HG03039 (cell line): Measurements from ENCODE around the gene SHLD1.

Experiments used
- ATAC-seq: cut with Tn5 transposase; IDR thresholded peaks from one replicate; pipeline ENCODE4 v1.9.1; 2021; ENCODE audit warnings: mild to moderate bottlenecking, moderate library complexity; ENCODE audit not compliant: unreplicated experiment

Gene SHLD1

DNA sequence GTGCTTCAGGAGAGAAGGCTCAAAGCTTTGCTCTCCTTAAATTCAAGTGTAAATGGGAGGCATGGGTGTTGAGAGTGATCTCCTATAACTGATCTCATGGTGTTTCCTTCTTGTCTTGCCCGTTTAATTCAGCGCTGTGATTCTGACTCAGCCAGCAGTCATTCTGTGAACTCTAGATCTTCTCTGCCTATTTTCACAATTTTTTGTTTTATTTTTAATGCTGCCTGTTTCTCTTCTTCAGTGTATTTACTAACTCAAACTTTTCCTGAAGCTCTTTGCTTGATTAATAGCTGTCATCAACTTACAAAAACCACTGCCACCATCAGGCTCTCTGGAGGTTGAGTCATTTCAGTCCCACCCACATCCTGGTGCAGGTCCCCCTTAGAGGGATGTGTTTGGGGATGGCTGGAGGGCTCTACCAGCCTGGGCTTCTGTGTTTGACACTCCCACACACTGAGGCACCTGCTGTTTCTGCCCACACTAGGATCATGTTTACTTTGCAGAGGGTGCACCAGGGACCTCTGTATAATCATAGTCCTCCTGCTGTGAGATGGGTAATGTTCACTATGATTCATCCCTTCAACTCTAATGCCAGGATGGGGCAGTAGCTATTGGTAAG, 94.0 kb downstream of the SHLD1 start:
- peak; percentile 75 for ATAC-seq

DNA sequence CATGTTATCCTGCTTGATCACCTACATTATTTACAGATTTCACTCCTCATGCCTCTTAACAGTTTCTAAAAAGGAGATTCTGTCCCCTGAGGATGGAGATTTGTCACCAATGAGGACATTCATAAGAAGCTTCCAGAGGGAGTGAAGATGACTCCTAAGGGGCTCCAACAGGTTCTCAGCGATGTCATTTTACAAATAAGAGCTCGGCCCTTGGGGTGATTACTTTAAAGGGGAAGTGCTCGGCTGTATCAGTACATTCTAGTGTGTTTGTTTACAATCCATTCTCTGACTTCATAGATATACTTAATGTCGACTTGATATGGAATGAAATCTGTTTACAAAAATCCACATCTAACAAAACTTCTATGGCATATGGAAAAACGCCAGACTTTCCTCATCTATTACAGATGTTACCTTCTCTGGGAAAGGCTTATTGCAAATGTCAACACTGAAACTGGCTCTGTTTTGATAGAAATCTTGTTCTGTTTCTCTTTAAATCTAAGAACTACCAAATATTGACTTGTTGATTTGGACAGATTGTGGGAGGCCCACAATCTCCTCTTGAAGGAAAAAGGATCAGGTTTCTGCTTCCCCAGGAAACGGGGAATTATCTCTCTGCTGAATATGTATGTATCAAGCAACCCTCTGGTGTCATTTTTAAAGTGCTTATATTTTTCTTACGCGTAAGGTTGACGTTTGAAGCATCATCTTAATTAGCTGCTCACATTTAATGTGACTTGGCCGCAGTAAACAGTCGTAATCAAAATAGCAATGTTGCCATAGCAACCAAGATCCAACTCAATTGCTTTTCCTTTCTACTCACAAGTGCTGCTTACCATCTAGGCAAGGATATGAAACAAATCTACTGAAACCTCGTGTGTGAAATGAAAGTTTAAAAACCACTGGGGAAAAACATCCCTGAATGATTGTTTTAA, 95.7 kb downstream of the SHLD1 start:
- ATAC-seq = no peak

- ATAC-seq = no peak
Measured at GRCh38 chr20:5848711-5849505, 98.7 kb downstream of the SHLD1 start.

- no peak for ATAC-seq
Measured at GRCh38 chr20:5855939-5856338, 105.7 kb downstream of the SHLD1 start.

DNA sequence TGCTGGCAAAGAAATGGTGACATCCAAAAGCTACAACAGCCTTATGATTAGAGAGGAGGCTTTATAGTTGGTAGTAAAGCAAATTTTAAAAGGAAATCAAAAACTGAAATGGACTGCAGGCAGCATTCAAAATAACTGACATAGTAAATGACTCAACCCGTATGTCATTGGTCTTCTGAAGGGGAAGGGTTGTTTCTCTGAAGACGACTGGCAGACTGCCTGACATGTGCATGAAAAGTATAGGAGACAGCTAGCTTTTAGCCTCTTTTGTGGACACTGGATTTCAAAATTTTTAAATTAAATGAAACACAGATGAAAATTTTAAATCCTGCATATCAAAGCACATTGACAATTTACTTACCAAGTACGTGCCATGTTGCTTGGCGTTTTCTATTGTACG, 109.4 kb downstream of the SHLD1 start:
- ATAC-seq = no peak

GRCh38 chr20:5862703-5863039, 112.5 kb downstream of the SHLD1 start:
- ATAC-seq = no peak

DNA sequence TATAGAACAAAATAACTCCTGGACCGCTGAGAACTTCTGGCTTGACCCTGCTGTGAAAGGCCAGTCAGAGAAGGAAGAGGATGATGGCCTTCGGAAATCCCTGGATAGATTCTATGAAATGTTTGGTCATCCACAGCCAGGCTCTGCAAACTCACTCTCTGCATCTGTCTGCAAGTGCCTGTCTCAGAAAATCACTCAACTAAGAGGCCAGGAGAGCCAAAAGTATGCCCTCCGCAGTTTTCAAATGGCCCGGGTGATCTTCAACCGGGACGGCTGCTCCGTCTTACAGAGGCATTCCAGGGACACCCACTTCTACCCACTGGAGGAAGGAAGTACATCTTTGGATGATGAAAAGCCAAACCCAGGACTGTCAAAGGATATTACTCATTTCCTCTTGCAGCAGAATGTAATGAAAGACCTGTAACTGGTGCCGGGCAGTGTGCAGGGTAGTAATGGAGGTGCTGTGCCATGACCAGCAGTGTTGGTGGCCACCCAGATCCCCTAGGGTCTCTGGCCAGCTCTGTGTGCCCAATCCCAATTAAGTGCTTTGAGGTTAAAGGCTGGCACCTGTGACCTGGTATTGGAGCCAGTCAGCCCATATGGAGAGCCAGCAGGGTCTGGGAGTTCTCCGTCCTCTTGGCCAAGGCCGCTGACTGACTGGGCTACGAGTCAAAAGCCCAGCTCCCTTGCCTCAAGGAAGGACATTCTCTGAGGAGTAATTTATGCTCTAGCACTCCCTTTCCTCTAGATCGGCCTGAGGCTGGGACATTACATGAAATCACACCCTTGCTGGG, 113.0 kb downstream of the SHLD1 start:
- ATAC-seq = no peak

DNA sequence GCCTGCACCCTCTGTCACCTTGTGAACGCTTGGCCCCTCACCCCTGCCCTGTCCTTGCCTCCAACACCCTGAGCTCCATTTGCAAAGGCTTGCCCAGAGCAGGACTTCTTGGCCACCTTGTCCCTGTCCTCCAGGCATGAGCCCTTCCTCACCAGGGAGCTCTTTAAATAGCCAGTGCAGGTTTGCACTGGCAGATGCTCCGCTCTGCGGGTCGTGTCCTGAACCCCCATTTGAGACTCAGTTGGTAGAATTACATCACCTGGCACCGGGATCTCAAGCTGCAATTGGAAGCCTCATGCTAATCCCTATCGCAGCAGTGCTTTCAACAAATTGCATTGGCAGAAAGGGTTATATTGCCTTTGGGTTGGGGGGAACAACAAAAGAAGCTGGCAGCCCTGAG, 114.2 kb downstream of the SHLD1 start:
- ATAC-seq = no peak

DNA sequence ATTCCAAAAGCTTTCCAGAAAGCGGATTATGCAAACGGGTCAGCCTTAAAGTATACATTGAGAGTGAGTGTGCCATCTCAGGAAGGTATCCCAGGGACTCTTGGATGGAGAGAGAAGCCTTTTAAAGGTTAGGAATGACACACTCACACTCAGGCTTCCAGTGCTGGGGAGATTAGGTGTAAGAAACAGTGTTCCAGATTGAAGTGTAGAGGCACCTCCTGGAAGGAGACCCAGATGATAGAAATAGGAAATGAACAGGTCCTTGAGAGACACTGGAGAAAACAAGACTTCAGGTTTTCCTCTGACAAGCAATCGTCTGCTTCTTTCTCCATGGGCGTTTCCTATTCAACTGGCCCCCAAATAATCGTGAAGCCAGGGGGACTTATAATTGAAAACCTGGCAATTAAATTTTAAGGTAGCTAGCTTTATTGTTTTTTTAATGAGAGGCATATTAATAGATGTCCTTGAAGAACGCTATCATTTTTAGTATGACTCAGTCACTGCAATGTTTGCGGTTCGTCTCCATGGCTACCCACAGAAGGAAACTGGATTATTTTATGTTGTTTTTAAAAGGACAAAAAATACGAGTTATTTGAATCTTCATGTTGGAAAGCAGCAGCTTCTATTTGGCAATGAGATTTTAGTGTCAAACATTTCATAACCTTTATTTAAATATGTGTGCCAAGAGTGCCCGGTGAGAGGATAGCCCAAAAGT, 114.8 kb downstream of the SHLD1 start:
- ATAC-seq = no peak

GRCh38 chr20:5865604-5866003, 115.4 kb downstream of the SHLD1 start:
- no peak for ATAC-seq

GRCh38 chr20:5870568-5870981, 120.4 kb downstream of the SHLD1 start:
- ATAC-seq = no peak

DNA sequence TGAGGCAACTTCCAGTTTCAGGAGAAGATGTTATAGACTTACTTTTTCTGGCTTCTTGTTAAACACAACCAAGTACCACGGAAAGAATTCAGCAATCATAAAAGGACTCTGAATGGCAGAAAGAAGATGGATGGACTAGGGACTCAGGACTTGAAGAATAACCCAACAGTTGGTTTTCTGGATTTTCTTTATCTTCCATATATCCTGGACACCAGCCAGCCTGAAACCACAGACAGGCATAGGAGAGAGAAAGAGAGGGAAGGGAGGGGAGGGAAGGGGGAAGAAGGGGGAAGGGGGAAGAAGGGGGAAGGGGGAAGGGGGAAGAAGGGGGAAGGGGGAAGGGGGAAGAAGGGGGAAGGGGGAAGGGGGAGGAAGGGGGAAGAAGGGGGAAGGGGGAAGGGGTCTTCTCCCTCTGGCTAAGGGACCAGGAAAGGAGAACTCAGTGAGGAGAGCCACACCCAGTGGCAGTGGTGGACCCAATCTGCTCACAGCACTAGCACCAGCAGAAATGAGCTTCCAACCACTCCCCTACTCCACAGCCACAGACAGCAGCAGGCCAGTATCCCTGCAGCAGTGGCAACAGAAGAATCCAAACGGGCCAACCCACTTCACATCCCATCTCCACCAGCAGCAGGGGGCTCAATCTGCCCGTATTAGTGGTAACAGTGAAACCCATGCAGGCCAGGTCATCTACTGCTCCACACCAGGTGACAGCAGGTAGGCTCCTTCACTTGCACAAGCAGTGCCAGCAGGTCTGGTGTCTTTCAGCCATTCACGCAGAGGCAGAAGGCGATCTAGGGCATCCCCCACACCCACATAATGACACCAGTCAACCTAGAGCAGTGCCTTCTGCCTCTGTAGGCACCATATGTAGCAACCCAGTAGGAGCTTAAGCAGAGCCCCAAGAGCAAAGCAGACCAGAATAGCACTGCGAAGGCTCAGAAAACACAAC, 121.5 kb downstream of the SHLD1 start:
- ATAC-seq = no peak

GRCh38 chr20:5877128-5877527, 126.9 kb downstream of the SHLD1 start:
- no peak for ATAC-seq

GRCh38 chr20:5880326-5880725, 130.1 kb downstream of the SHLD1 start:
- ATAC-seq = no peak

DNA sequence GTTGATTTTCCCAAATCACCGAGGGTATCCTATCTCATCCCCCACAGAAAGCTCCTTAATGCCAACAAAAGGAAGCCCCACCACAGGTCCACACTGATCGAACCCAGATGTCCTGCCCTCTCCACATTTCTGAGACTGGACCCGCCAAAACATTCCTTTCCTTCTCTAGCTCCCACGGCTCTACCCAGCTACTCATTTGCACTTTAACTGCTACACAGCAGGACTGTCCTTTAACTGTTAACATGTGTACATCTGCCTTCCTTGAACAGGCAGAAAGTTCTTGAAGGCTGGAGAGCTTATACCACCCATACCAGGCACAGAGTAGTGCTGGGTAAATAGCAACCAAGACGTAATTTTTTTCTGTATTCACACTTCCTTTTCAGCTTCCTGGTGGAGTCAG, 131.5 kb downstream of the SHLD1 start:
- no peak for ATAC-seq

GRCh38 chr20:5882166-5882565, 132.0 kb downstream of the SHLD1 start:
- no peak for ATAC-seq

DNA sequence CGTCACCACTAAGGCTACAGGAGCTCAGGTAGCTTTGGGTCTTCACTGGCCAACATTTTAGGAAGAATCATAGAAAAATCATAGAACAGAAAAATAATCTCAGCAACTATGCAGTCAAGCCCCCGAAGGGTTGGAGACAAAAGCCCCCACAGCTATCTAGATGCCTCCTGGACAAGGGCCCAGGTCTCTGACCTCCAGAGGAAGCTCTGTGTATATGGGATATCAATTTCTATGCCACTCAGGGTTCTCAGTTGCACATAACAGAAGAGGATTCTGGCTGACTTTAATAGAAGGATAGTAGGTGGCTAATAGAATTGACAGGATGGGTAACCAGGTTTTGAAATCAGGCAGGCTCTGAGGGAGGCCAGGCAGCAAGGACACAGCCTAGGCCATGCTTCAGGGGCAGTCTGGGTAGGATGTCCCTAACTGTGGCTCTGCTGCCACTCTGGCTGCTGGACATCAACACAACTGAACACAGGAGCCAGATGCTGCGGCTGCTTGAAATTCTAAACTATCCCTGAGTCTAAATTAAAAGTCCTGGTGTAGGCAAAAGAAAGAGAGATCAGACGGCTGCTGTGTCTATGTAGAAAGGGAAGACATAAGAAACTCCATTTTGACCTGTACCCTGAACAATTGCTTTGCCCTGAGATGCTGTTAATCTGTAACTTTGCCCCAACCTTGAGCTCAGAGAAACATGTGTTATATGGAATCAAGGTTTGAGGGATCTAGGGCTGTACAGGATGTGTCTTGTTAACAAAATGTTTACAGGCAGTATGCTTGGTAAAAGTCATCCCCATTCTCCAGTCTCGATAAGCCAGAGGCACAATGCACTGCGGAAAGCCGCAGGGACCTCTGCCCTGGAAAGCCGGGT, 134.5 kb downstream of the SHLD1 start:
- no peak for ATAC-seq

DNA sequence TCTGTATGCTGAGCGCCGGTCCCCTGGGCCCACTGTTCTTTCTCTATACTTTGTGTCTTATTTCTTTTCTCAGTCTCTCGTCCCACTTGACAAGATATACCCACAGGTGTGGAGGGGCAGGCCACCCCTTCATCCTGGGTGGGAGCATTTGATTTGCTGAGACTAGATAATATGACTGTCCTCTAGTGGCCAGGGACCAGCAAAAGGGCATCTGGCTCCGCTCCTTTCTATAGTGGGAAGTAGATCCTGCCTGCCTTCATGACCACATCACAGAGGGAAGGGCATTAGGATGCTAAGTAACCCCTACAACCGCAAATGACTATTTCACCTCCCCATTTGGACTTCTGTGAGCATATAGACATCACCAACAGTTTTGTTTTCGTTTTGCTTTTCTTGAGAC, 135.7 kb downstream of the SHLD1 start:
- no peak for ATAC-seq
